K562 (cell line): Measurements from ENCODE around the gene DNAAF2. TPM values are rescaled to one million over a fixed set of nuclear protein-coding genes. Genes with fewer than 3 reads are reported as not detected.
A peak's percentile ranks its signal among the peaks of the same experiment; 100 is the strongest.

ENCODE experiments used
- ATF4 ChIP-seq: fragments of 450-650 bp; formaldehyde crosslinking; IDR thresholded peaks from 2 replicates; pipeline ENCODE4 v1.4.0; 2022; ENCODE audit warnings: mild to moderate bottlenecking, moderate library complexity
- ATF6 ChIP-seq: sonication (generic); formaldehyde crosslinking; IDR thresholded peaks from 2 replicates; pipeline ENCODE4 v1.4.0; 2020; ENCODE audit warnings: mild to moderate bottlenecking, missing genetic modification reagents
- ATF7 ChIP-seq: fragments of 450-650 bp; IDR thresholded peaks from 2 replicates; pipeline ENCODE4 v1.7.1; 2014; ENCODE audit warnings: mild to moderate bottlenecking, moderate library complexity
- CREB1 ChIP-seq, 2 experiments: sonication (generic) in 1 of 2; formaldehyde crosslinking in 1 of 2; IDR thresholded peaks; 2 replicates each; pipeline versions ENCODE4 v1.6.1 to v1.8.0; 2012 to 2022; ENCODE audit warnings: inconsistent platforms in 1 of 2, mild to moderate bottlenecking in 1 of 2, missing genetic modification reagents in 1 of 2, moderate library complexity in 1 of 2
- DEAF1 ChIP-seq: fragments of 450-650 bp; formaldehyde crosslinking; IDR thresholded peaks from 2 replicates; pipeline ENCODE4 v1.4.0; 2020; ENCODE audit warnings: mild to moderate bottlenecking, moderate library complexity
- GABPB1 ChIP-seq: sonication (generic); formaldehyde crosslinking; IDR thresholded peaks from 2 replicates; pipeline ENCODE4 v1.8.0; 2022; ENCODE audit warnings: mild to moderate bottlenecking, missing genetic modification reagents
- IRF1 ChIP-seq: sonication (generic); formaldehyde crosslinking; IDR thresholded peaks from 2 replicates; pipeline ENCODE4 v1.8.0; 2022; ENCODE audit warnings: missing genetic modification reagents, mild to moderate bottlenecking, borderline replicate concordance
- KAT8 ChIP-seq: fragments of 450-650 bp; IDR thresholded peaks from 2 replicates; pipeline ENCODE4 v1.6.1; 2016; ENCODE audit warnings: low read depth, mild to moderate bottlenecking
- MEF2D ChIP-seq: conservative IDR thresholded peaks from 2 replicates; pipeline ENCODE4 v1.6.1; 2016; ENCODE audit warnings: low read depth, missing genetic modification characterization, missing compliant biosample characterization
- PCBP2 ChIP-seq: fragments of 200-400 bp; formaldehyde crosslinking; IDR thresholded peaks from 2 replicates; pipeline ENCODE4 v1.6.1; 2018; ENCODE audit warnings: low read length, low read depth, mild to moderate bottlenecking, moderate library complexity; ENCODE audit not compliant: poor library complexity, severe bottlenecking
- RNF219 ChIP-seq: fragments of 250-450 bp; sonication (Bioruptor Pico); IDR thresholded peaks from 2 replicates; pipeline ENCODE4 v1.5.0; 2022; ENCODE audit warnings: mild to moderate bottlenecking
- SETDB1 ChIP-seq: IDR thresholded peaks from one replicate; pipeline ENCODE4 v1.6.1; 2012; ENCODE audit warnings: low read length, control low read depth, inconsistent platforms
- SRF ChIP-seq, 2 experiments: fragments of 250-450, 450-650 bp in 1 of 2; sonication (Bioruptor Pico) in 1 of 2; sonication (generic) in 1 of 2; formaldehyde crosslinking; IDR thresholded peaks; 2 replicates each; pipeline versions ENCODE4 v1.5.0 to v1.5.1; 2020 to 2022; ENCODE audit warnings: mild to moderate bottlenecking in 1 of 2, missing genetic modification reagents in 1 of 2
- USF2 ChIP-seq: sonication (generic); formaldehyde crosslinking; IDR thresholded peaks from 2 replicates; pipeline ENCODE4 v1.5.0; 2020; ENCODE audit warnings: missing genetic modification reagents
- ZFX ChIP-seq: sonication (generic); formaldehyde crosslinking; IDR thresholded peaks from 2 replicates; pipeline ENCODE4 v1.8.0; 2022; ENCODE audit warnings: mild to moderate bottlenecking, missing genetic modification reagents, moderate library complexity
- polyA plus RNA-seq, 8 experiments: library from polyadenylated mRNA; depleted of rRNA in 4 of 8; stranded (reverse) in 5 of 8; unstranded in 3 of 8; fragments of >200 nt; fragmentation: Nextera tagmentation in 2 of 8; fragmentation: Illumina TruSeq in 1 of 8; extraction: Ambion mirVana in 2 of 8; extraction: Trizol in 1 of 8; gene quantifications; 2 replicates each; pipeline versions ENCODE4 v1.2.1 to v1.2.3, GENCODE V29; 2011 to 2014; ENCODE audit warnings: inconsistent platforms in 1 of 8, missing spikeins in 1 of 8
- total RNA-seq, 7 experiments: library from RNA; depleted of rRNA in 6 of 7; stranded (reverse); fragments of >200 nt in 6 of 7; fragmentation: Illumina TruSeq in 2 of 7; extraction: Trizol in 2 of 7; gene quantifications; 2 replicates each; pipeline versions ENCODE4 v1.2.1 to v1.2.3, GENCODE V29; 2011 to 2021; ENCODE audit warnings: low replicate concordance in 1 of 7

DNAAF2 gene
- total and polyA plus RNA-seq, 9 of the 15 experiments (the other 6 are each of a cell fraction or from before 2014, with no cell fraction given): 2.4 to 14.6 (median 11.1) TPM

- TF ChIP-seq ATF4 (CRISPR knock-in tag) (no peak), GABPB1 (CRISPR knock-in tag) (peak; percentile 84), ZFX (CRISPR knock-in tag) (peak; percentile 89), SETDB1 (no peak), CREB1 (IDR thresholded peaks at IDR 0.05) (peak; percentile 36), CREB1 (CRISPR knock-in tag; IDR thresholded peaks at IDR 0.05) (peak; percentile 40; the same call in 1 of the 2 replicates), USF2 (peak; percentile 73), ATF7 (peak; percentile 57), SRF (CRISPR knock-in tag; IDR thresholded peaks at IDR 0.05) (no peak), DEAF1 (CRISPR knock-in tag) (no peak), MEF2D (0 out of 2 replicates have a peak, but pooled peaks have one; percentile 23), IRF1 (CRISPR knock-in tag) (no peak), PCBP2 (no peak), KAT8 (no peak), RNF219 (CRISPR knock-in tag) (no peak), ATF6 (CRISPR knock-in tag) (0 out of 2 replicates have a peak, but pooled peaks have one; percentile 6)
These were observed 14.6 kb downstream of the DNAAF2 start, which contains the start of the genes MGAT2 and RPL36AL (continued) for GRCh38 chr14:49620182-49621113.
